Right lobe of liver (tissue), 4 donors: Measurements from ENCODE around the gene CDC42EP3.

Experiments used
- POLR2A ChIP-seq: fragments of 450-650 bp; IDR thresholded peaks from one replicate; pipeline ENCODE4 v1.6.1; 2017; ENCODE audit warnings: antibody characterized with exemption, mild to moderate bottlenecking
- TF ChIP-seq, protein P1 (sequence below), 4 donors: fragments of 200-600 bp in 3 of 4; fragments of 450-650 bp in 1 of 4; IDR thresholded peaks; one replicate each; pipeline versions ENCODE4 v1.5.1 to v1.8.0; 2016 to 2022; ENCODE audit warnings: antibody characterized with exemption in 4 of 4, mild to moderate bottlenecking in 2 of 4
- donor health status: DM: no; HTN: no; CAD: no.
- donor health status: DM: no; HTN: no; CAD: no.
- donor health status: DM: no; HTN: yes; CAD: no.

DNA sequence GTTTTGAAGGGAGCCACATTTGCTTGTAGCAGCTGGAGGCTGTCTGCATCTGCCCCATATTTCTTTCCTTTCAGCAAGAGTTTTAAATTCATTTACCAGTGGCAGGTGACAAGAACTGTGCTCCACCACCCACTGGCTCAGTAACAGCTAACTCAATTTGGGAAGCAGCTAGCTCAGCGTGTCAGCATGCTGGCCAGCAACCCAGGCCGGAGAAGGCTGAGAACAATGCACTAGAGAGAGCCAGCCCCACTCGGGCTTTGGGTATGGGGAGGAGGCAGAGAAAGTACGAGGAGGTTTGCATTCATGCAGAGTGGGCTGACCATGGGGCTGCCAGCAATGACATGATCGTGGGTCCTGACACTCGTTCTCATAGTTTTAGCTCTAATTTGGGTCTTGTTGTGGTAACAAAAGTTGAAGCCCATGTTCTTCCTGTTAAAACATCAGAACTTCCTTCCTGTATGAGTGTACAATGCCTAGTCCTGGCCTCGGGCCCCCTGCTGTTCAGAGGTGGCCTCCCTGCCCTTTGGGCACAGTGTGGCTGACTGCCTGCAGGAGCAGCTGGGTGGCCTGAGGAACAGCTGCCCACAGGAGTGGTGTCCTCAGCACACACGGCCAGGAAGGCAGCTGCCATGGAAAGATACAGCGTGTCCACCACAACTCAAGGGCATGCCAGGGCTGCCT is 23.0 kb downstream of the CDC42EP3 start:
- TF ChIP-seq, protein P1, sequence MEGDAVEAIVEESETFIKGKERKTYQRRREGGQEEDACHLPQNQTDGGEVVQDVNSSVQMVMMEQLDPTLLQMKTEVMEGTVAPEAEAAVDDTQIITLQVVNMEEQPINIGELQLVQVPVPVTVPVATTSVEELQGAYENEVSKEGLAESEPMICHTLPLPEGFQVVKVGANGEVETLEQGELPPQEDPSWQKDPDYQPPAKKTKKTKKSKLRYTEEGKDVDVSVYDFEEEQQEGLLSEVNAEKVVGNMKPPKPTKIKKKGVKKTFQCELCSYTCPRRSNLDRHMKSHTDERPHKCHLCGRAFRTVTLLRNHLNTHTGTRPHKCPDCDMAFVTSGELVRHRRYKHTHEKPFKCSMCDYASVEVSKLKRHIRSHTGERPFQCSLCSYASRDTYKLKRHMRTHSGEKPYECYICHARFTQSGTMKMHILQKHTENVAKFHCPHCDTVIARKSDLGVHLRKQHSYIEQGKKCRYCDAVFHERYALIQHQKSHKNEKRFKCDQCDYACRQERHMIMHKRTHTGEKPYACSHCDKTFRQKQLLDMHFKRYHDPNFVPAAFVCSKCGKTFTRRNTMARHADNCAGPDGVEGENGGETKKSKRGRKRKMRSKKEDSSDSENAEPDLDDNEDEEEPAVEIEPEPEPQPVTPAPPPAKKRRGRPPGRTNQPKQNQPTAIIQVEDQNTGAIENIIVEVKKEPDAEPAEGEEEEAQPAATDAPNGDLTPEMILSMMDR (IDR thresholded peaks at IDR 0.05) = peak in 2 of 4 donors; percentile 8 to 9
- TF ChIP-seq POLR2A = no peak
